ENCODE data around the gene KCNG2. TPM values are rescaled to one million over a fixed set of nuclear protein-coding genes. Genes with fewer than 3 reads are reported as not detected.

Gene KCNG2
- total and polyA plus RNA-seq, 7 experiments from 2014 or later: not detected

- H3K36me3 ChIP-seq (ENCODE audit: control insufficient read depth in 2 of 3, insufficient read depth in 3 of 3, low read length in 3 of 3): no peaks in the 10 kb centered on the region
- Mint-ChIP-seq H3K4me1 (peaks cover 0 to 5% (median 0%) of the 10 kb centered on the region in 7 donors), H3K27ac (no peak overlapping the region), H3K4me3 (no peak overlapping the region), H3K27me3 (peaks cover 25 to 42% (median 37%) of the 10 kb centered on the region in 5 donors), H3K36me3 (no peaks in the 10 kb centered on the region), H3K9me3 (peaks cover 0 to 3% (median 0%) of the 10 kb centered on the region in 11 donors)
- ATAC-seq (no peak), DNase-seq (no peak)
- no peaks in the 10 kb centered on the region for H3K27me3 ChIP-seq (ENCODE audit: control insufficient read depth in 2 of 2, insufficient read depth in 2 of 2, low read length in 2 of 2)
- ChIA-PET POLR2A (no interaction called here), CTCF (no interaction called here)
- H3K27ac ChIP-seq (ENCODE audit: low read depth, low read length): no peak overlapping the region
- intact Hi-C loops (cut with micrococcal nuclease): no loop called here
- no peak overlapping the region for H3K4me3 ChIP-seq (ENCODE audit: low read length)
- H3K9me3 ChIP-seq (ENCODE audit: control insufficient read depth in 2 of 3, low read length in 3 of 3): no peaks in the 10 kb centered on the region
- no peaks in the 10 kb centered on the region for H3K4me1 ChIP-seq (ENCODE audit: control insufficient read depth in 2 of 2, insufficient read depth in 2 of 2, low read length in 2 of 2)
Observed at GRCh38 chr18:79784965-79785770, 12.6 kb upstream of the KCNG2 start.

GRCh38 chr18:79785831-79786230 lies 11.9 kb upstream of the KCNG2 start:
- CTCF ChIA-PET: no interaction called here
- Mint-ChIP-seq H3K4me1 (peaks cover 0 to 11% (median 0%) of the 10 kb centered on the region in 7 donors), H3K4me3 (no peak overlapping the region), H3K36me3 (no peaks in the 10 kb centered on the region), H3K27ac (no peak overlapping the region), H3K9me3 (peaks cover 0 to 3% (median 0%) of the 10 kb centered on the region in 11 donors), H3K27me3 (peaks cover 31 to 48% (median 44%) of the 10 kb centered on the region in 5 donors)
- DNase-seq (no peak), ATAC-seq (no peak)
- Histone ChIP-seq H3K36me3 (ENCODE audit: control insufficient read depth in 2 of 3, insufficient read depth in 3 of 3, low read length in 3 of 3) (no peaks in the 10 kb centered on the region), H3K4me3 (ENCODE audit: low read length) (no peak overlapping the region), H3K27ac (ENCODE audit: low read depth, low read length) (no peak overlapping the region), H3K4me1 (ENCODE audit: control insufficient read depth in 2 of 2, insufficient read depth in 2 of 2, low read length in 2 of 2) (no peaks in the 10 kb centered on the region), H3K9me3 (ENCODE audit: control insufficient read depth in 2 of 3, low read length in 3 of 3) (no peaks in the 10 kb centered on the region), H3K27me3 (ENCODE audit: control insufficient read depth in 2 of 2, insufficient read depth in 2 of 2, low read length in 2 of 2) (no peaks in the 10 kb centered on the region)
- POLR2A ChIA-PET: no interaction called here
- intact Hi-C loops (cut with micrococcal nuclease): no loop called here

- Mint-ChIP-seq H3K27me3 (peaks cover 36 to 50% (median 49%) of the 10 kb centered on the region in 5 donors), H3K9me3 (peaks cover 0 to 3% (median 0%) of the 10 kb centered on the region in 11 donors), H3K4me1 (peaks cover under 1 to 16% (median 3%) of the 10 kb centered on the region in 7 donors), H3K36me3 (no peaks in the 10 kb centered on the region), H3K4me3 (no peak overlapping the region), H3K27ac (no peak overlapping the region)
- Histone ChIP-seq H3K27me3 (ENCODE audit: control insufficient read depth in 2 of 2, insufficient read depth in 2 of 2, low read length in 2 of 2) (no peaks in the 10 kb centered on the region), H3K36me3 (ENCODE audit: control insufficient read depth in 2 of 3, insufficient read depth in 3 of 3, low read length in 3 of 3) (no peaks in the 10 kb centered on the region), H3K4me1 (ENCODE audit: control insufficient read depth in 2 of 2, insufficient read depth in 2 of 2, low read length in 2 of 2) (no peaks in the 10 kb centered on the region), H3K27ac (ENCODE audit: low read depth, low read length) (no peak overlapping the region), H3K4me3 (ENCODE audit: low read length) (no peak overlapping the region), H3K9me3 (ENCODE audit: control insufficient read depth in 2 of 3, low read length in 3 of 3) (no peaks in the 10 kb centered on the region)
- CTCF ChIA-PET: no interaction called here
- ATAC-seq (no peak), DNase-seq (no peak)
- POLR2A ChIA-PET: no interaction called here
- intact Hi-C loops (cut with micrococcal nuclease): no loop called here
Observed at GRCh38 chr18:79786304-79786703, 11.4 kb upstream of the KCNG2 start.

- ATAC-seq (no peak), DNase-seq (no peak)
- ChIA-PET CTCF (no interaction called here), POLR2A (no interaction called here)
- H3K27ac Mint-ChIP-seq: no peak overlapping the region
- Histone ChIP-seq H3K4me3 (ENCODE audit: low read length) (no peak overlapping the region), H3K4me1 (ENCODE audit: control insufficient read depth in 2 of 2, insufficient read depth in 2 of 2, low read length in 2 of 2) (no peaks in the 10 kb centered on the region), H3K9me3 (ENCODE audit: control insufficient read depth in 2 of 3, low read length in 3 of 3) (no peaks in the 10 kb centered on the region), H3K27me3 (ENCODE audit: control insufficient read depth in 2 of 2, insufficient read depth in 2 of 2, low read length in 2 of 2) (no peaks in the 10 kb centered on the region), H3K27ac (ENCODE audit: low read depth, low read length) (no peak overlapping the region), H3K36me3 (ENCODE audit: control insufficient read depth in 2 of 3, insufficient read depth in 3 of 3, low read length in 3 of 3) (no peaks in the 10 kb centered on the region)
- H3K4me1 Mint-ChIP-seq: peaks cover 5 to 22% (median 8%) of the 10 kb centered on the region in 7 donors
- peaks cover 42 to 57% (median 55%) of the 10 kb centered on the region in 5 donors for H3K27me3 Mint-ChIP-seq
- peaks cover 0 to 1% (median 0%) of the 10 kb centered on the region in 5 donors for H3K36me3 Mint-ChIP-seq
- intact Hi-C loops (cut with micrococcal nuclease): no loop called here
- peaks cover 0 to 3% (median 0%) of the 10 kb centered on the region in 11 donors for H3K9me3 Mint-ChIP-seq
- H3K4me3 Mint-ChIP-seq: peak overlapping the region in 2 of 10 donors; percentile 33 to 37
Observed at GRCh38 chr18:79786786-79787526, 10.8 kb upstream of the KCNG2 start.

GRCh38 chr18:79787527-79787864 lies 10.2 kb upstream of the KCNG2 start:
- intact Hi-C loops (cut with micrococcal nuclease): no loop called here
- H3K27ac Mint-ChIP-seq: no peak overlapping the region

GRCh38 chr18:79787865-79788733 lies 9.6 kb upstream of the KCNG2 start:
- ChIA-PET POLR2A (no interaction called here), CTCF (no interaction called here)
- H3K27ac ChIP-seq (ENCODE audit: low read depth, low read length): no peak overlapping the region
- no peaks in the 10 kb centered on the region for H3K36me3 ChIP-seq (ENCODE audit: control insufficient read depth in 2 of 3, insufficient read depth in 3 of 3, low read length in 3 of 3)
- no peak overlapping the region for H3K27ac Mint-ChIP-seq
- H3K4me3 ChIP-seq (ENCODE audit: low read length): no peak overlapping the region
- no peaks in the 10 kb centered on the region for H3K4me1 ChIP-seq (ENCODE audit: control insufficient read depth in 2 of 2, insufficient read depth in 2 of 2, low read length in 2 of 2)
- peaks cover 0 to 3% (median 0%) of the 10 kb centered on the region in 11 donors for H3K9me3 Mint-ChIP-seq
- peaks cover 0 to 3% of the 10 kb centered on the region in 2 donors for H3K27me3 ChIP-seq (ENCODE audit: control insufficient read depth in 2 of 2, insufficient read depth in 2 of 2, low read length in 2 of 2)
- intact Hi-C loops (cut with micrococcal nuclease): no loop called here
- peak overlapping the region in 1 of 10 donors; percentile 44 for H3K4me3 Mint-ChIP-seq
- no peak for DNase-seq
- H3K4me1 Mint-ChIP-seq: peaks cover 5 to 26% (median 8%) of the 10 kb centered on the region in 7 donors
- no peaks in the 10 kb centered on the region for H3K9me3 ChIP-seq (ENCODE audit: control insufficient read depth in 2 of 3, low read length in 3 of 3)
- peaks cover 54 to 67% (median 64%) of the 10 kb centered on the region in 5 donors for H3K27me3 Mint-ChIP-seq
- H3K36me3 Mint-ChIP-seq: peaks cover 0 to 5% (median 0%) of the 10 kb centered on the region in 5 donors
- ATAC-seq: no peak

More at GRCh38 chr18:79787527-79787864, 10.2 kb upstream of the KCNG2 start:
- H3K9me3 Mint-ChIP-seq: peaks cover 0 to 3% (median 0%) of the 10 kb centered on the region in 11 donors
- peaks cover 48 to 62% (median 61%) of the 10 kb centered on the region in 5 donors for H3K27me3 Mint-ChIP-seq
- ChIA-PET POLR2A (no interaction called here), CTCF (no interaction called here)
- Histone ChIP-seq H3K27ac (ENCODE audit: low read depth, low read length) (no peak overlapping the region), H3K4me3 (ENCODE audit: low read length) (no peak overlapping the region), H3K9me3 (ENCODE audit: control insufficient read depth in 2 of 3, low read length in 3 of 3) (no peaks in the 10 kb centered on the region), H3K4me1 (ENCODE audit: control insufficient read depth in 2 of 2, insufficient read depth in 2 of 2, low read length in 2 of 2) (no peaks in the 10 kb centered on the region), H3K36me3 (ENCODE audit: control insufficient read depth in 2 of 3, insufficient read depth in 3 of 3, low read length in 3 of 3) (no peaks in the 10 kb centered on the region), H3K27me3 (ENCODE audit: control insufficient read depth in 2 of 2, insufficient read depth in 2 of 2, low read length in 2 of 2) (peaks cover 0 to 1% of the 10 kb centered on the region in 2 donors)
- DNase-seq: no peak
- H3K36me3 Mint-ChIP-seq: peaks cover 0 to 5% (median 0%) of the 10 kb centered on the region in 5 donors
- peaks cover 5 to 26% (median 8%) of the 10 kb centered on the region in 7 donors for H3K4me1 Mint-ChIP-seq
- no peak for ATAC-seq
- H3K4me3 Mint-ChIP-seq: peak overlapping the region in 1 of 10 donors; percentile 33
